Measurements from ENCODE around the gene NCAM1.

Gene NCAM1

DNA sequence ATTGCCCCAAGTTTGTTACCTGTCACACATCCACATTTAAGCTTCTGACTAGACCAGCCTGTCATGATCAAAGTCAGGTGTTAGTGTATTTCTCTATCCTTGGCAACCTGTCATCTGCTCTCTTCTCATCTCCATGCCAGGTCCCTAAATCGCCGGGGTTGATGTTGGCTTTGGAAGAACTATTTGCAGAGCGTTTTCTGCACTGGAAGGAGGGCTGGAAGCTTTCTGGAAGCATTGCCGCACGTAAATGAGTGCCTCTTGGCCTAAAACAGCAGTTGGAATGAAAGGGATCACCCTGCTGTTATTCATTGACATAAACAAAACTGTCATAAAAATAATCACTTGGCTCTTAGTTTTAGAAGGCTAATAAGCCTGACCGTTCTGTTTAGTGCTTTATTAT lies 354.6 kb downstream of the NCAM1 start:
- Histone ChIP-seq H3K36me3 (no peaks in the 10 kb centered on the region), H3K4me3 (ENCODE audit: low read depth in 1 of 2, low read length in 1 of 2) (no peak overlapping the region), H3K9me3 (no peaks in the 10 kb centered on the region), H3K27me3 (no peaks in the 10 kb centered on the region), H3K4me1 (ENCODE audit: control insufficient read depth in 1 of 2, insufficient read depth in 1 of 2, low read depth in 1 of 2, low read length in 1 of 2) (peaks cover 6 to 7% of the 10 kb centered on the region in 2 experiments), H3K27ac (no peak overlapping the region)
- TF ChIP-seq, protein P1, sequence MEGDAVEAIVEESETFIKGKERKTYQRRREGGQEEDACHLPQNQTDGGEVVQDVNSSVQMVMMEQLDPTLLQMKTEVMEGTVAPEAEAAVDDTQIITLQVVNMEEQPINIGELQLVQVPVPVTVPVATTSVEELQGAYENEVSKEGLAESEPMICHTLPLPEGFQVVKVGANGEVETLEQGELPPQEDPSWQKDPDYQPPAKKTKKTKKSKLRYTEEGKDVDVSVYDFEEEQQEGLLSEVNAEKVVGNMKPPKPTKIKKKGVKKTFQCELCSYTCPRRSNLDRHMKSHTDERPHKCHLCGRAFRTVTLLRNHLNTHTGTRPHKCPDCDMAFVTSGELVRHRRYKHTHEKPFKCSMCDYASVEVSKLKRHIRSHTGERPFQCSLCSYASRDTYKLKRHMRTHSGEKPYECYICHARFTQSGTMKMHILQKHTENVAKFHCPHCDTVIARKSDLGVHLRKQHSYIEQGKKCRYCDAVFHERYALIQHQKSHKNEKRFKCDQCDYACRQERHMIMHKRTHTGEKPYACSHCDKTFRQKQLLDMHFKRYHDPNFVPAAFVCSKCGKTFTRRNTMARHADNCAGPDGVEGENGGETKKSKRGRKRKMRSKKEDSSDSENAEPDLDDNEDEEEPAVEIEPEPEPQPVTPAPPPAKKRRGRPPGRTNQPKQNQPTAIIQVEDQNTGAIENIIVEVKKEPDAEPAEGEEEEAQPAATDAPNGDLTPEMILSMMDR (IDR thresholded peaks at IDR 0.05), result no peak

DNA sequence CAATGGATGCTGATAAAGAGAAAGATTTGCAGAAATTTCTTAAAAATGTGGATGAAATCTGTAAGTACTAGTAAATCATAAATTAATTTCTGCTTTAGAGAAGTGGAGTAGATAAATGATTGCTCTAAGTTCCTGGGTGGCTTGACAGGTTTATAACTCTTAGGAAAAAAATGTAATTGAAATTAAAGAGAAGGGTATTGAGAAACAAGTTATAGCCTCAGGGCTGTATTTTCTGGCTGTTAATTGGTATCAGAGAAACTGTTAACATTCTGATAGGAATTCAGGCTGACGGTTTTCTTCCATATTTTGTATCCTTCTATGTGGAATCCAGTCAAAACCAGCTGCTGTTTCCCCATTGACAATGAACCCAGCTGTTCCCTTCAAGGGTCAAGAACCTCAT lies 355.0 kb downstream of the NCAM1 start:
- H3K27me3 ChIP-seq, result no peaks in the 10 kb centered on the region
- H3K36me3 ChIP-seq, result no peaks in the 10 kb centered on the region
- H3K27ac ChIP-seq, result no peak overlapping the region
- TF ChIP-seq, protein P1 (IDR thresholded peaks at IDR 0.05), result no peak
- H3K9me3 ChIP-seq, result no peaks in the 10 kb centered on the region
- no peak overlapping the region for H3K4me3 ChIP-seq (ENCODE audit: low read depth in 1 of 2, low read length in 1 of 2)
- H3K4me1 ChIP-seq (ENCODE audit: control insufficient read depth in 1 of 2, insufficient read depth in 1 of 2, low read depth in 1 of 2, low read length in 1 of 2), result peaks cover 6 to 7% of the 10 kb centered on the region in 2 experiments

DNA sequence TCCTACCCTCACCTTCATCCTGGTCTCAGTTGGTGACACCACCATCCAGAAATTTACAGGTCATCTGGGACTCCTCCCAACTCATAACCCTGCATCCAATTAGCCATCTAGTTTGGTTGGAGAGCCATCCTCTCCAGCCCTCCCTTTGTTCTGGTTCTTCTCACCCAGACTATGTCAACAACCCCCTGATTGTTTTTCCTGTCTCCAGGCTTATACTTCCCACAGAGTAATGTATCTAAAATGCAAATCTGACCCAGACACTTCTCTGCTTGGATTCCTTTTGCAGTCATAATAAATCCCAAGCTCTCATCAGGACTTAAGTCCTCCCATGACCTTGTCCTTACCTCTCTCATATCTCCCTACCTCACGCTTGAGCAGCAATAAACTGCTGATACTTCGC lies 356.1 kb downstream of the NCAM1 start:
- H3K27ac ChIP-seq, result no peak overlapping the region
- H3K9me3 ChIP-seq, result no peaks in the 10 kb centered on the region
- no peaks in the 10 kb centered on the region for H3K27me3 ChIP-seq
- H3K36me3 ChIP-seq, result no peaks in the 10 kb centered on the region
- no peak overlapping the region for H3K4me3 ChIP-seq (ENCODE audit: low read depth in 1 of 2, low read length in 1 of 2)
- peaks cover 6 to 7% of the 10 kb centered on the region in 2 experiments for H3K4me1 ChIP-seq (ENCODE audit: control insufficient read depth in 1 of 2, insufficient read depth in 1 of 2, low read depth in 1 of 2, low read length in 1 of 2)
- TF ChIP-seq, protein P1 (IDR thresholded peaks at IDR 0.05), result no peak

DNA sequence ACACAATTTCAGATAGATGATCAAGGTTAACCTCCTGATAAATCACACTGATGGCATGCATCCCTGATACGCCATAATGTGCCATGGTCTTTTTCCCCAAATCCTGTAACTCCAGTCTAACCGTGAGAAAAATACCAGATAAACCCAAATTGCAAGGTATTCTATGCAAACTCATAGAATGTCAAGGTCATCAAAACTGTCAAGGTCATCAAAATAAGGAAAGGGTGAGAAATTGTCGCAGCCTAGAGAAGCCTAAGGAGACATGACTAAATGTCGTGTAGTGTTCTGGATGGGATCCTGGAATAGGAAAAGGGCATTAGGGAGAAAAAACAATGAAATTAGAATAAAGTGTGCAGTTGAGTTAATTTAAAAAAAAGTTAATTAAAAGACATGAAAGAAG lies 357.9 kb downstream of the NCAM1 start:
- Histone ChIP-seq H3K36me3 (no peaks in the 10 kb centered on the region), H3K4me1 (ENCODE audit: control insufficient read depth in 1 of 2, insufficient read depth in 1 of 2, low read depth in 1 of 2, low read length in 1 of 2) (peaks cover 6 to 7% of the 10 kb centered on the region in 2 experiments), H3K27ac (no peak overlapping the region), H3K4me3 (ENCODE audit: low read depth in 1 of 2, low read length in 1 of 2) (no peak overlapping the region), H3K27me3 (no peaks in the 10 kb centered on the region), H3K9me3 (no peaks in the 10 kb centered on the region)
- TF ChIP-seq, protein P1 (IDR thresholded peaks at IDR 0.05), result no peak

DNA sequence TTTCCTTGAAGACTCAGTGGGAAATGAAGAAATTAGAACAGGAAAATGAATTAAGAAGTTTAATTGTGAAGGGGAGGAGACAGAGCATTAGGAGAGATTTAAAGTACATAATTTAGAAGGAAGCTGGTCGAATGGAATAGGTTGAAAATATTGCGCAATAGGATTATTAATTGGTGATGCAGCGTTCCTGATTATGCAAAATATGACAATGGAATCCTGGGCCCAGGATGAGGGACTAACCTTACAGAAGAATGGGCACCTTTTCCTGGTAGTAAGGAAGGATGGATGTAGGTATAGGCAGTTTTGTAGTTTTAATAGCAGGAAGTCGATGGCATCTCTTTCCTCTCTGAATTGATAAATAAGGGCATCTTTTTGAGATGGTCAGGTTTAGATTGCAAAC lies 360.9 kb downstream of the NCAM1 start:
- no peaks in the 10 kb centered on the region for H3K4me1 ChIP-seq (ENCODE audit: control insufficient read depth in 1 of 2, insufficient read depth in 1 of 2, low read depth in 1 of 2, low read length in 1 of 2)
- no peaks in the 10 kb centered on the region for H3K36me3 ChIP-seq
- no peak overlapping the region for H3K27ac ChIP-seq
- TF ChIP-seq, protein P1 (IDR thresholded peaks at IDR 0.05), result no peak
- no peaks in the 10 kb centered on the region for H3K9me3 ChIP-seq
- no peaks in the 10 kb centered on the region for H3K27me3 ChIP-seq
- H3K4me3 ChIP-seq (ENCODE audit: low read depth in 1 of 2, low read length in 1 of 2), result no peak overlapping the region

DNA sequence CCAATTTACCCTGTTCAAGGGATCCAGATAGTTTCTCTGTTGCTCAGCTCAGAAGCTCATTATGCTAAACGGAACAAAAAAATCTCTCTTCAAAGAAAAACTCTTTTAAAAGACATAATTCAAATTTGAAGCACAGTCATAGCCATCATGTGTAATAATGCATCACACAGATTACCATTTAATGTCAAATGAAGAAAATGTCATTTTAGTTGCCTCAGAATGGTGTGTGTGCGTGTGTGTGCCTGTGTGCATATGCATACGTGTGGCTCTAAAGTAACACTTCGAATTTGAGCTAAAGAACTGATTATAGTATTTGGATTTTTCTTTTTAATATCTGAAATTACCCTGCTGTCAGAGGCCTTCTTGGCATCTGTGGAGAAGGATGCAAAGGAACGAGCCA lies 363.0 kb downstream of the NCAM1 start:
- H3K9me3 ChIP-seq, result no peaks in the 10 kb centered on the region
- no peaks in the 10 kb centered on the region for H3K36me3 ChIP-seq
- H3K4me1 ChIP-seq (ENCODE audit: control insufficient read depth in 1 of 2, insufficient read depth in 1 of 2, low read depth in 1 of 2, low read length in 1 of 2), result no peaks in the 10 kb centered on the region
- no peak overlapping the region for H3K4me3 ChIP-seq (ENCODE audit: low read depth in 1 of 2, low read length in 1 of 2)
- TF ChIP-seq, protein P1 (IDR thresholded peaks at IDR 0.05), result no peak
- H3K27me3 ChIP-seq, result no peaks in the 10 kb centered on the region
- no peak overlapping the region for H3K27ac ChIP-seq
